Caco-2 (cell line): ENCODE measurements around the gene PHPT1. TPM values are rescaled to one million over a fixed set of nuclear protein-coding genes. Genes with fewer than 3 reads are reported as not detected.

Source experiments
- BruUV-seq: library from RNA; stranded (reverse); fragments of 400-500 nt; replicated peaks from 2 replicates; lab custom pipeline; 2021; lab: Mats Ljungman, UMichigan
- CTCF ChIA-PET: fragments of 300-600 bp; sonication (Branson Sonifier 250); formaldehyde crosslinking; loops from one replicate; lab custom pipeline; 2022; ENCODE audit warnings: antibody characterized with exemption; lab: Charles Lee
- POLR2A ChIA-PET: fragments of 300-600 bp; sonication (Branson Sonifier 250); formaldehyde crosslinking; loops from one replicate; lab custom pipeline; 2022; ENCODE audit warnings: antibody characterized with exemption; lab: Charles Lee
- DNase-seq, 2 experiments: peaks; one replicate each; pipeline versions ENCODE4 v3.0.0 to v3.0.0-alpha.2; 2020 to 2022
- H3K27me3 ChIP-seq: replicated peaks from 2 replicates; pipeline ENCODE4 v1.6.0; 2011; ENCODE audit warnings: low read length; ENCODE audit not compliant: control insufficient read depth, insufficient read depth
- H3K36me3 ChIP-seq: 2 replicates; pipeline ENCODE4 v1.5.1; 2011; ENCODE audit warnings: low read length; ENCODE audit not compliant: control insufficient read depth, insufficient read depth
- H3K4me1 ChIP-seq: fragments of 250-450 bp; sonication (Bioruptor Pico); 2 replicates; pipeline ENCODE4 v1.5.1; 2020; ENCODE audit warnings: mild to moderate bottlenecking
- H3K4me3 ChIP-seq: 2 replicates; pipeline ENCODE4 v1.5.1; 2011; ENCODE audit warnings: low read depth, mild to moderate bottlenecking, control low read depth, low read length
- H3K9me3 ChIP-seq: fragments of 250-450 bp; sonication (Bioruptor Pico); 2 replicates; pipeline ENCODE4 v1.5.1; 2020; ENCODE audit warnings: mild to moderate bottlenecking, moderate library complexity
- H3K27ac Mint-ChIP-seq: one replicate; pipeline ENCODE4 v1.8.0; 2022; ENCODE audit warnings: mixed read lengths; ENCODE audit not compliant: unreplicated experiment
- H3K27me3 Mint-ChIP-seq: one replicate; pipeline ENCODE4 v1.8.0; 2022; ENCODE audit warnings: mixed read lengths; ENCODE audit not compliant: insufficient read depth, unreplicated experiment
- H3K36me3 Mint-ChIP-seq: one replicate; pipeline ENCODE4 v1.8.0; 2022; ENCODE audit warnings: mild to moderate bottlenecking, mixed read lengths; ENCODE audit not compliant: insufficient read depth, unreplicated experiment
- H3K4me1 Mint-ChIP-seq: one replicate; pipeline ENCODE4 v1.8.0; 2022; ENCODE audit warnings: low read depth, mixed read lengths; ENCODE audit not compliant: unreplicated experiment
- H3K4me3 Mint-ChIP-seq: one replicate; pipeline ENCODE4 v1.8.0; 2022; ENCODE audit warnings: mild to moderate bottlenecking, moderate library complexity, mixed read lengths; ENCODE audit not compliant: unreplicated experiment
- H3K9me3 Mint-ChIP-seq: one replicate; pipeline ENCODE4 v1.8.0; 2022; ENCODE audit warnings: mixed read lengths; ENCODE audit not compliant: unreplicated experiment
- CTCF ChIP-seq, 2 experiments: fragments of 200-600 bp in 1 of 2; IDR thresholded peaks; 1 replicate in 1 of 2; 2 replicates in 1 of 2; pipeline versions ENCODE4 v1.5.1 to v1.8.0; 2011 to 2022; ENCODE audit warnings: antibody characterized with exemption in 1 of 2, control low read depth in 1 of 2, inconsistent platforms in 1 of 2, low read depth in 1 of 2, low read length in 1 of 2, mild to moderate bottlenecking in 1 of 2, moderate library complexity in 1 of 2; ENCODE audit not compliant: insufficient read depth in 1 of 2, severe bottlenecking in 1 of 2, unreplicated experiment in 1 of 2
- intact Hi-C: fragments of 100-400 bp; cut with micrococcal nuclease; formaldehyde crosslinking; loops from one replicate; pipeline ENCODE4 v1.10.0; 2022; ENCODE audit not compliant: unreplicated experiment
- total RNA-seq: library from RNA; stranded (reverse); gene quantifications from 2 replicates; pipeline ENCODE4 v1.2.3, GENCODE V29; 2022

The PHPT1 gene
- total RNA-seq, 1 experiment from 2014 or later: 105 TPM

GRCh38 chr9:136829981-136830885, 19.0 kb upstream of the PHPT1 start:
- intact Hi-C loops: no loop called here
- H3K36me3 ChIP-seq: peaks cover 6% of the 10 kb centered on the region
- Mint-ChIP-seq H3K4me3 (no peak overlapping the region), H3K4me1 (no peaks in the 10 kb centered on the region), H3K9me3 (no peaks in the 10 kb centered on the region), H3K27me3 (no peaks in the 10 kb centered on the region), H3K36me3 (peaks cover 72% of the 10 kb centered on the region), H3K27ac (no peak overlapping the region)
- no TSS peak for BruUV-seq
- no peak for TF ChIP-seq CTCF (IDR thresholded peaks at IDR 0.05; ENCODE audit: insufficient read depth in 1 of 2, low read depth in 1 of 2, low read length in 1 of 2, severe bottlenecking in 1 of 2, unreplicated experiment in 1 of 2)
- no peaks in the 10 kb centered on the region for H3K27me3 ChIP-seq
- no peaks in the 10 kb centered on the region for H3K4me1 ChIP-seq
- H3K9me3 ChIP-seq: no peaks in the 10 kb centered on the region
- H3K4me3 ChIP-seq: no peak overlapping the region
- POLR2A ChIA-PET: no interaction called here
- CTCF ChIA-PET: interaction anchor here (0.6 to 1.3 kb wide), 2 partner anchors 11 to 40 kb away, joined by 3 to 5 read pairs; no protein-coding TSS in a partner anchor
- no peak for DNase-seq

- no peaks in the 10 kb centered on the region for H3K9me3 Mint-ChIP-seq
- H3K27me3 Mint-ChIP-seq: no peaks in the 10 kb centered on the region
- no peak for DNase-seq
- H3K27ac Mint-ChIP-seq: no peak overlapping the region
- ChIA-PET POLR2A (no interaction called here), CTCF (no interaction called here)
- Histone ChIP-seq H3K27me3 (no peaks in the 10 kb centered on the region), H3K36me3 (peaks cover 6% of the 10 kb centered on the region), H3K9me3 (no peaks in the 10 kb centered on the region), H3K4me1 (no peaks in the 10 kb centered on the region), H3K4me3 (no peak overlapping the region)
- no TSS peak for BruUV-seq
- no peak for TF ChIP-seq CTCF (IDR thresholded peaks at IDR 0.05; ENCODE audit: insufficient read depth in 1 of 2, low read depth in 1 of 2, low read length in 1 of 2, severe bottlenecking in 1 of 2, unreplicated experiment in 1 of 2)
- no peaks in the 10 kb centered on the region for H3K4me1 Mint-ChIP-seq
- intact Hi-C loops: no loop called here
- no peak overlapping the region for H3K4me3 Mint-ChIP-seq
- H3K36me3 Mint-ChIP-seq: peaks cover 72% of the 10 kb centered on the region
Observed at GRCh38 chr9:136831002-136831719, 18.0 kb upstream of the PHPT1 start.

- Mint-ChIP-seq H3K4me1 (no peaks in the 10 kb centered on the region), H3K4me3 (no peak overlapping the region), H3K27ac (no peak overlapping the region), H3K27me3 (no peaks in the 10 kb centered on the region), H3K9me3 (no peaks in the 10 kb centered on the region), H3K36me3 (peaks cover 73% of the 10 kb centered on the region)
- no peak overlapping the region for H3K4me3 ChIP-seq
- H3K36me3 ChIP-seq: peaks cover 6% of the 10 kb centered on the region
- TF ChIP-seq CTCF (IDR thresholded peaks at IDR 0.05; ENCODE audit: insufficient read depth in 1 of 2, low read depth in 1 of 2, low read length in 1 of 2, severe bottlenecking in 1 of 2, unreplicated experiment in 1 of 2): no peak
- no peaks in the 10 kb centered on the region for H3K27me3 ChIP-seq
- no peak for DNase-seq
- intact Hi-C loops: no loop called here
- CTCF ChIA-PET: no interaction called here
- H3K4me1 ChIP-seq: no peaks in the 10 kb centered on the region
- BruUV-seq: no TSS peak
- POLR2A ChIA-PET: no interaction called here
- no peaks in the 10 kb centered on the region for H3K9me3 ChIP-seq
Observed at GRCh38 chr9:136831720-136832104, 17.5 kb upstream of the PHPT1 start.
